ENCODE results near the gene LIPH.
"Not testable (repeated sequence)": the region's sequence is repeated elsewhere in the genome, so short reads cannot be mapped to it uniquely, and the experiment has no call there.

Gene LIPH

DNA sequence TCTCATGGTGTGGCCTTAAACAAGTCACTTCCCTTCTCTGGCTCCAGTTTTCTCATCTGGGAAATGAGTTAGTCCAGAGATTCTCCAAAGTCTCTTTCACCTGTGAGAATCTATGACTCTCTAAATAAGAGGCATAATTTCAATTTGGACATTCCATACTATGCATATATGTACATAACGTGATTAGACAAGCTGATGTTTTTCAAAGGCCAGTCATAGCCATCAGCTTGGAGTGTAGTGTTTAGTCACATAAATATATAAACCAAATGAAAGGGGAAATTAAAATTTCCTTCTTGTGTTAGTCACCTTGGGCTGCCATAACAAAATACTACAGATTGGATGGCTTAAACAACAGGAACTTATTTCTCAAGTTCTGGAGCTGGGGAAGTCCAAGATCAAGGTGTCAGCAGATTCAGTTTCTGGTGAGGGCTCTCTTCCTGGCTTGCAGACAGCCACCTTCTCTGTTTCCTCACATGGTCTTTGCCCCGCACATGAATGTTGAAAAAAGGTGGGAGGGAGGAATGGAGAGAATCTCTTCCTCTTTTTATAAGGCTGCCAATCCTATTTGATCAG lies 72.9 kb downstream of the LIPH start:
- DNase-seq: no peak

DNA sequence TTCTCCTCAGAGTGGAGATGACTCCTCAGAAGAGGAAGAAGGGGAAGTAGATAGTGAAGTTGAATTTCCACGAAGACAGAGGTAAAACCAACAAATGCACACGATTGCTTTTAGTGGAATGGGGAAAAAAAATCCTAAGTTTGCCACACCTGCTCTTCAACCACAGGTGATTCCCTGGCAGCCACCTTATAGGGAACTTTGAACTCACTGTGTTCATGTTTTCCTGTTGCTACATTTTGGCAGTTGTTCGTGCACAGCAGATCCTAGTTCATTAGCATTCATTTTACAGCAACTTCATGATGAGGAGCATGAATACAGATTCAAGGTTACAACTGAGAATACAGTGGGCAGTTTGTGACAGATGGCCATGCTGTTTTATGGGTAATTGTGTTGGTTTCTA lies 75.1 kb downstream of the LIPH start:
- no peak for DNase-seq

DNA sequence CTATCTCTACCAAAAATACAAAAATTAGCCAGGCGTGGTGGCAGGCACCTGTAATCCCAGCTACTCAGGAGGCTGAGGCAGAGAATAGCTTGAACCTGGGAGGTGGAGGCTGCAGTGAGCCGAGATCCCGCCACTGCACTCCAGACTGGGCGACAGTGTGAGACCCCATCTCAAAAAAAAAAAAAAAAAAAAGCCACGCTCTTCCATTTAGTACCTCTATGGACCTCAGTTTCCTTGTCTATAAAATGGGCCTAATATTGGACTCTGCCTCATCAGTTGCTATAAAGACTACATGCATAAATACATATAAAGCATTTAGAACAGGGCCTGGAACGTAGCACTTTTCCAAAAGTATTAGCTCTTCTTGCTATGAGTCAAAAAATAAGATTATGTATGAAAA lies 77.5 kb downstream of the LIPH start:
- not testable (repeated sequence) for DNase-seq

DNA sequence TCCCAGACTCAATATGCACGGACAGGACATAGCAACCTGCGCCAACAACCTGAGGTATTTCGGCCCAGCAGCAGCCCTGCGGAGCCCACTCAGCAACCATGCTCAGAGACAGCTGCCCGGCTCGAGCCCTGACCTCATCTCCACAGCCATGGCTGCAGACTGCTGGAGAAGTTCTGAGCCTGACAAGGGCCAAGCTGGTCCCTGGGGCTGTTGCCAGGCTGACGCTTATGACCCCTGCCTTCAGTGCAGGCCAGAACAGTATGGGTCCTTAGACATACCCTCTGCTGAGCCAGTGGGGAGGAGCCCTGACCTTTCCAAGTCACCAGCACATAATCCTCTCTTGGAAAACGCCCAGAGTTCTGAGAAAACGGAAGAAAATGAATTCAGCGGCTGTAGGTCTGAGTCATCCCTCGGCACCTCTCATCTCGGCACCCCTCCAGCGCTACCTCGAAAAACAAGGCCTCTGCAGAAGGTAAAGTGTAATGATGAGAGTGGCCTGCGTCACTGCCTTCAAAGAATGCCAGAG lies 79.0 kb downstream of the LIPH start:
- no peak for DNase-seq

DNA sequence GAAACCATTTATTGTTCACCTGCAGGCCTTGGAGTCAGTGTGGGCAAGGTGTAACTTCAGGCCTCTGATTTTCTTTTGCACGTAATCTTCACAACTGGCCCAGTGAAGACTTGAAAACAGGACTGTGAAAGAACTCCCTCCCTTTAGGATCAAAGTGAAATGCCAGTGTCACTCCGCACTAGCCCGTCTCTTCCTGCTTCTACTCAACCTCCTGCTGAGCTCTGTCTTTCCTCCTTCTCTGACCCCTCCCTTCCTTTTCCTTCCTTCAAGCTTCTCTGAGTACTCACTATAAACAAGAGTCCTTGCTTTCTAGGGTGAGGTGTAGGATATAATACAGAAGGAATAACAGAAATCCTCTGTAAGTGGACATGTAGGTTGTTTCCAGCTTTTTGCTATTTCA lies 82.1 kb downstream of the LIPH start:
- DNase-seq: no peak

DNA sequence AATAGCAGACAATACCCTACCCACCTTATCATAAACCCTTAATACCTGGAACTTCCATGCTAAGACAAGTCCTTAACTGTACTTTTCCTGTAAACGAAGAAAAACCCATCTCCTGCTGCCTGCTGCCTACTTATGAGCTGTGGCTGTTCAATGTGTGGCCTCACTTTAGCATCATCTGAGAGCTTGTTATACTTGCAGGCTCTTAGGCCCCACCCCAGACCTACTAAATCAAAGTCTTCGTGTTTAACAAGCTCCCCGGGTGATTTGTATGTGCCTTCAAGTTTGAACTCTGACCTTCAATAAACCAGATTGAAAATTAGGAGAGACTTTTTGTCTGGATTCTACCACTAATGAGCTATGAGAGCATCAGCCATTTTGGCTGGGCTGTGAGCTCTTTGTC lies 82.8 kb downstream of the LIPH start:
- DNase-seq: no peak

DNA sequence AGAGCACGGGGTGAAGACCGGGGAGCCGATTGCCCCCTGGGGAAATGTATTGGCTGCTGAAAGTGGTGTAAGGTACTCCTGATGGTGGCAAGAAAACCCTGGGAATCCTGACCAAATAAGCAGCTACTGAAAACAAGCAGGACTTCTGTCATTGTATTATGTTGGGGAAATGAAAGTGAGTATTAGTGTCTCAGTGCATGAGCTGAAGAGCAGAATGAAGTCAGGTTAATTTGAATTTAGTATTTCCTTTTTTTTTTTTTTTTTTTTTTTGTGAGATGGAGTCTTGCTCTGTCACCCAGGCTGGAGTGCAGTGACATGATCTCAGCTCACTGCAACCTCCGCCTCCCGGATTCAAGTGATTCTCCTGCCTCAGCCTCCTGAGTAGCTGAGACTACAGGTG lies 86.3 kb downstream of the LIPH start:
- DNase-seq: not testable (repeated sequence)

DNA sequence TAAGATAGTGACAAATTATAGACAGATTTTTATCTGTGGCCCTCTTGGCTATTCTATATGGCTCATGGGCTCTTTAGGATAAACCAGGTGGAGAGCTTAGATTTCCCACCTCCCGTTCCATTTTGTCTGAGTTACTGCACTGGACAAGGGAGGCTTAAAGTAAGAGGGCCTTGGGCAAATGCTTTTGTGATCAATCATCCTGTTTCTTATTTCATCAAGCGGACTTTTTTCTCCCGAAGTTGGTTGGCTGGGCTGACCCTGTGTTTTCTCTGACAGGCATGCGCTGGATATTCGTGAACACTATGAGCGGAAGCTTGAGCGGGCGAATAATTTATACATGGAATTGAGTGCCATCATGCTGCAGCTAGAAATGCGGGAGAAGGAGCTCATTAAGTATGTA lies 86.9 kb downstream of the LIPH start:
- DNase-seq: no peak

DNA sequence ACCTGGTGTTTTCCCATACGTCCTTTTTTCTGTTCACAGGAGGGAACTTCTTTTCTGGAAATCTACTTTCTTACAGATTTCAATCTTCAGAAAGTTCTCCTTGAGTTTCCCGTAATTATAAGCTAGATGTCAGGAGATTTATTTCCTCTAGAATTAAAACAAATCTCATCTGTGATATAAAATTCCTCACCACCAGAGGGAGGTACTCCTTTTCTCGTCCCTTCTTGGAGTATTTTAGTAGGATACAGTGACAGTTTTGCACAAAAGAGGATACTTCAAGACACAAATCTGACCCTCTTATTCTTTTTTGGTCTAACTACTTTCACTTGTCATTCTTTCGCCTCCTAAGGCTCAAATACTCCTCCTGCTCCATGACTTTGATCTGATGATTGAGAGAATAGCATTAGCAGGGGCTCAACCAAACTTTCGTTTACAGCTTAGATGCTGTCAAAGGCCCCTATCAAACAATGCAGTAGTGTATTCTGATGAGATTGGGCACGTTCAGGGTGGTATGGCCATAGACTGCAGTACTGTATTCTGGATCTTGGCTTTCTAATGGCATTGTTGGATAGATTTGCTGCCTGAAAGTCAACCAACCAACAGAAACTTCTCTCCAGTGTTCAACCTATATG lies 91.6 kb downstream of the LIPH start:
- DNase-seq: no peak

DNA sequence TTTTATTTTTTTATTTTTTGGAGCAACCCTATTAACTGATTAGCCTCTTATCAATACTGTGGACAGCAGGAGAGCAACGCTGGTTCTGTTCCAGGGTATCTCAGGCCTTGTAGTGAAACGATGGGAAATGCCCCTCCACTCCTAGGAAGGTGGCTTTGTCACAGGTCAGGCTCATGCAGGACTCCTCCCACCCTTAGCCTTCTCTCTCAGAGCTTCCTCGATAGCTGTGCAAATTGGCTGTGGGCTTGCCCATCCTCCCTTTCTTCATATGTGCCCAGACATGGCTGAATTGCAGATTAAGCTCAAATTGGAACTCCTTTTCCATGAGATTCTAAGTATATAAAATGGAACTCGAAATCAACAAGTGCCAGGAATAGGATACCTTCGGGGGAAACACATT lies 92.1 kb downstream of the LIPH start:
- no peak for DNase-seq

DNA sequence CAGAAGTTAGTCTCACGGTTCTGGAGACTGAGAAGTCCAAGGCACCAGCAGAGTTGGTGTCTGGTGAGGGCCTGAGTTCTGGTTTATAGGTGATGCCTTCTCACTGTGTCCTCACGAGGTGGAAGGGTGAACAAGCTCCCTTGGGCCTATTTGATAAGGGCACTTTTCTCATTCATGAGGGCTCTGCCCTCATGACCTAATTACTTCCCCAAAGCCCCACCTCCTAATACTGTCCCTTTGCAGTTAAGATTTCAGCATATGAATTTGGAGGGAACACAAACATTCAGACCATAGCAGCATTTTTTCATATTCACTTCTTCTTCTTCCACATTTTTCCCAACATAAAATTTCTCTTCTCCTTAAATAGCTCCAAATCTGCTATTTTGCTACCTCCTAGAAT lies 95.0 kb downstream of the LIPH start:
- DNase-seq: no peak
